Hepatic stellate cell (primary cell): ENCODE measurements around the gene FN3K.

Source experiments
- DNase-seq: peaks from one replicate; pipeline ENCODE4 v3.0.0; 2011; ENCODE audit warnings: low spot score

FN3K gene

GRCh38 chr17:82795615-82796014 is 60.2 kb downstream of the FN3K start:
- DNase-seq = no peak

GRCh38 chr17:82797061-82797460 is 61.6 kb downstream of the FN3K start:
- no peak for DNase-seq

- DNase-seq = no peak
These were observed 63.3 kb downstream of the FN3K start for GRCh38 chr17:82798752-82799151.

- DNase-seq = no peak
These were observed 64.2 kb downstream of the FN3K start for GRCh38 chr17:82799591-82799990.
